ENCODE data around the gene GCNA.
A peak's percentile ranks its signal among the peaks of the same experiment; 100 is the strongest.

GCNA gene

DNA sequence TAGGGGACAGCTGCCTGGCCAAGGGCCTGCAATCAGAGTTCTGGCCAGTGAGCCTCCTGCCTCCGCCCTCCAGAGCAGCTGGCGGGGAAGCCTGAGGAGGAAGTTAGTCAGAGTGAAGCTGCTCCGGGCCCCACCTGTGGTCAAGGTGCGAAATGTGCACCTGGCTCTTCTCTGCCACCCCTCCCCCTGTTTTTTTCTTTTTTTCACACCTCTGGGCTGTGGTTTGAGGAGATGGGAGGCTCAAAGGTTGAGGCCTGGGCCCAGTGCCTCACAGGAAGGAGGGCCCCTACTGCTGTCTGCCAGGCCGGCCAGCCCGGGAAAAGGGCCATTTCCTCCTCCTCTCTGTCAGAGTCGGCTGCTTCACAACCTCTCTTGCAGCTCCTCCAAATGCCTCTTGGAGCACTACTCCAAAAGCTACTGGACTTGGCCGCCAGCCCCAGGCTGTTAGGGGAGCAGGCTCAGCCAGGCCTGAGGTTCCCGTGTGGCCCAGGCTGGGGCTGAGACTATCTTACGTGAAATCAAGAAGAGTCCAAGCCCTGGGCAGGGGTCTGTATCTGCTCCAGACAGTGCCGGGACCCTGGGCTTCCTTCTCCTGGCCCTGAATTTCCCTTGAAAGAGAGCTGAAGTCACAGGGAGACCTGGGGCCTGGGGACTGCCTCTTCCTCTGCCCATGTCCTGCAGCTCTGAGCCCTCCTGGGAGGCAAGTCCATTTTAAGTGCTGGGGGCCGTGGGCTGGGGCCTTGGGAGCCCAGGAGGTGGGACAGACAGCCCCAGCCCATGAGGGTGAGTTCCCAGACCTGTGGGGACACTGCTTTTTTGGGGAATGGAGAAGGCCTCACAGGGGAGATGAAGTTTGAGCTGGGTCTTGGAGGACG, 44.6 kb downstream of the GCNA start:
- Histone ChIP-seq H3K27ac (no peak overlapping the region), H3K4me3 (ENCODE audit: low read depth, low read length) (no peak overlapping the region), H3K36me3 (replicated peaks) (no peaks in the 10 kb centered on the region), H3K27me3 (replicated peaks) (no peaks in the 10 kb centered on the region)
- TF ChIP-seq, protein P1, sequence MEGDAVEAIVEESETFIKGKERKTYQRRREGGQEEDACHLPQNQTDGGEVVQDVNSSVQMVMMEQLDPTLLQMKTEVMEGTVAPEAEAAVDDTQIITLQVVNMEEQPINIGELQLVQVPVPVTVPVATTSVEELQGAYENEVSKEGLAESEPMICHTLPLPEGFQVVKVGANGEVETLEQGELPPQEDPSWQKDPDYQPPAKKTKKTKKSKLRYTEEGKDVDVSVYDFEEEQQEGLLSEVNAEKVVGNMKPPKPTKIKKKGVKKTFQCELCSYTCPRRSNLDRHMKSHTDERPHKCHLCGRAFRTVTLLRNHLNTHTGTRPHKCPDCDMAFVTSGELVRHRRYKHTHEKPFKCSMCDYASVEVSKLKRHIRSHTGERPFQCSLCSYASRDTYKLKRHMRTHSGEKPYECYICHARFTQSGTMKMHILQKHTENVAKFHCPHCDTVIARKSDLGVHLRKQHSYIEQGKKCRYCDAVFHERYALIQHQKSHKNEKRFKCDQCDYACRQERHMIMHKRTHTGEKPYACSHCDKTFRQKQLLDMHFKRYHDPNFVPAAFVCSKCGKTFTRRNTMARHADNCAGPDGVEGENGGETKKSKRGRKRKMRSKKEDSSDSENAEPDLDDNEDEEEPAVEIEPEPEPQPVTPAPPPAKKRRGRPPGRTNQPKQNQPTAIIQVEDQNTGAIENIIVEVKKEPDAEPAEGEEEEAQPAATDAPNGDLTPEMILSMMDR (IDR thresholded peaks at IDR 0.05; ENCODE audit: low read depth, low read length, missing control alignments) = peak; percentile 39
- DNase-seq = peak; percentile 35
- in situ Hi-C loops (cut with HindIII; ENCODE audit: low pct_ligation_motif_present, low sequenced_read_pairs) = no loop called here

DNA sequence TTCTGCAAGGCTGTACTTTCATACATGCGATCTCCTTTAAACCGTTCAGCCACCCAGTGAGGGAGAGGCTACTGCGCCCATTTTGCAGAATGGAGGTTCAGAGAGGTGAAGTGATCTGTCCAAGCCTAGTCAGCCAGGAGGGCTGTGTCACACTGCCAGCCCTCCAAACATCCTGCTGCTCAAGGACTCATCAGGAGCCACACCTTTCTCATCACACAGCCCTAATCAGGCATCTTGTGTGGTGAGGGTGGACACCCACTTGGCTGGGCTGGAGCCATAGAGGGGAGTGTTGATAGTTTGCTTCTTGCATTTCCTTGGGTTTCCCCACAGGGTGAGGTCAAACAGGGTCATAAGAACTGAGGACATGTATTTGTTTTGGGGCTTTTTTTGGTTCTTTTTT, 45.5 kb downstream of the GCNA start:
- Histone ChIP-seq H3K27ac (no peak overlapping the region), H3K36me3 (replicated peaks) (no peaks in the 10 kb centered on the region), H3K27me3 (replicated peaks) (no peaks in the 10 kb centered on the region), H3K4me3 (ENCODE audit: low read depth, low read length) (no peak overlapping the region)
- in situ Hi-C loops (cut with HindIII; ENCODE audit: low pct_ligation_motif_present, low sequenced_read_pairs) = no loop called here
- DNase-seq = no peak
- TF ChIP-seq, protein P1 (IDR thresholded peaks at IDR 0.05; ENCODE audit: low read depth, low read length, missing control alignments) = no peak

DNA sequence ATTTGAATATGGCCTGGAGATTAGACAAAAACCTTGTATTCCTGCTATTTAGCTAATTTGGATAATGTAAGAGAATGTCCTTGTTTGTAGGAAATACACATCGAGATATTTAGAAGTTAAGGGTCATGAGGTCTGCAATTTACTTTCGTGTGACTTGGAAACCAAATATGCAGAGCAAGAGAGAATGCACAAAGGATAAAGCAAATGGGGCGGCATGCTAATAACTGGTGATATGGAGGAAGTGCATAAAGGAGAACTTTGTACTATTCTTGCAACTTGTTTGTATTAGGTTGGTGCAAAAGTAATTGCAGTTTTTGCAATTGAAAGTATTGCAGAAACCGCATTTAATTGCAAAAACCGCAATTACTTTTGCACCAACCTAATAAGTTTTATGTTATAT, 47.2 kb downstream of the GCNA start:
- no peak for DNase-seq

DNA sequence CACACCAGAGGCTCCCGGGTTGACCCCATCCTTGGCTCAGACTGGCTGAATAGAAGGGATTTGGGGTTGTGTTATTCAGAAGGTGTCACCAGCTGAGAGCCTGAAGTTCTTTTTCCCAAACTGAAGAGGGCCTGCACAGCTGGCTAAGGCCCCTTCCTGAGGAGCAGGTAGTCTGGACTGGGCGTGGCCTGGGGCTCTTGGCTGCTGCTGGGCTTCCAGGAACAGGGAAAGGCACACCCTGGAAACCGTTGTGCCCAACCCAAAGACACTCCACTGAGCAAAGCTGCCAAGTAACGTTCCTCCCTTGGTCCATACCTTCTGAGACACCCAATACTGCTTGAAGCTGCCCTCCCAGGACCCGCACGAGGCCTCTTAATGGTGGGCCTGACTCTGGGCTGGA, 48.3 kb downstream of the GCNA start:
- DNase-seq = no peak
- TF ChIP-seq, protein P1 (IDR thresholded peaks at IDR 0.05; ENCODE audit: low read depth, low read length, missing control alignments) = no peak
- Histone ChIP-seq H3K4me3 (ENCODE audit: low read depth, low read length) (no peak overlapping the region), H3K27me3 (replicated peaks) (no peaks in the 10 kb centered on the region), H3K36me3 (replicated peaks) (no peaks in the 10 kb centered on the region), H3K27ac (no peak overlapping the region)
- in situ Hi-C loops (cut with HindIII; ENCODE audit: low pct_ligation_motif_present, low sequenced_read_pairs) = no loop called here

More for the DNA sequence above, 47.2 kb downstream of the GCNA start:
- H3K27ac ChIP-seq = no peak overlapping the region
- in situ Hi-C loops (cut with HindIII; ENCODE audit: low pct_ligation_motif_present, low sequenced_read_pairs) = no loop called here
- no peak overlapping the region for H3K4me3 ChIP-seq (ENCODE audit: low read depth, low read length)
- H3K36me3 ChIP-seq (replicated peaks) = no peaks in the 10 kb centered on the region
- TF ChIP-seq, protein P1 (IDR thresholded peaks at IDR 0.05; ENCODE audit: low read depth, low read length, missing control alignments) = no peak
- H3K27me3 ChIP-seq (replicated peaks) = no peaks in the 10 kb centered on the region

DNA sequence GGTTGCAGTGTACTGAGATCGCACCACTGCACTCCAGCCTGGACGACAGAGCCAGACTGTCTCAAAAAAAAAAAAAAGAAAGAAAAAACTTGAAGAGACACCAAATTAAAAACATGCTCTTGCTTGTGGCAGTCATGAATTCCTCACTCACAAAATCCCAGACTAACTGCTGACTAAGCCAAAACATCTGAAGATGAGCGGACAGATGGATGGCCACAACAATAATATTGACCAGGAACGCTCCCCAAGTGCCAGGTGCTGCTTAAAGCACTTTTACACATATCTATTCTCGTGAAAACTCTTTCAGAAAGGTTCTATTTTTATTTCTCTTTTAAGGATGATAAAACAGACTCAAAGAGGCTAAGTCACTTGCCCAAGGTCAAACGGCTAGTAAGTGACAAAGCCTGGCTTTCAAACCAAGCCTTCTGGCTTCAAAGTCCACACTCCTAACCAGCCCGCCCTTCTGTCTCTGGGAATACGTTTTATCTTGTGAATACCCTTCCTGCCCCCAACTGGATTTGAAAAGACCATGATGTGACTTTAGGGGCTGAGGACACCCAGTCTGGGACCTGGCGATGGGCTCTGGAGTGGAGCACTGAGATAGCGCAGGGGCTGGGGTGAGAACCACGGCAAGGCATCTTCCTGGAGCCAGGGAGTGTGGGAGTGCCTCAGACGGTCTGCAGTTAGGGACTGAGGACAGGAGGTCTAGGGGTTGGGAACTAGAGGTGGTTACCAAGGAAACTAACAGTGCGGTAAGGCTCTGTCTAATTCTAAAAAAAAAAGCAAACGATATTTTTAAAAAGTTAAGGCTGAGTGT, 49.6 kb downstream of the GCNA start:
- DNase-seq = no peak
- Histone ChIP-seq H3K27me3 (replicated peaks) (no peaks in the 10 kb centered on the region), H3K27ac (no peak overlapping the region), H3K36me3 (replicated peaks) (no peaks in the 10 kb centered on the region), H3K4me3 (ENCODE audit: low read depth, low read length) (no peak overlapping the region)
- in situ Hi-C loops (cut with HindIII; ENCODE audit: low pct_ligation_motif_present, low sequenced_read_pairs) = no loop called here
- TF ChIP-seq, protein P1 (IDR thresholded peaks at IDR 0.05; ENCODE audit: low read depth, low read length, missing control alignments) = no peak
